GM18907 (cell line): ENCODE data around the gene SCN2A.
A peak's percentile ranks its signal among the peaks of the same experiment; 100 is the strongest.

Experiments used
- ATAC-seq: cut with Tn5 transposase; IDR thresholded peaks from one replicate; pipeline ENCODE4 v1.9.1; 2021; ENCODE audit warnings: mild to moderate bottlenecking, moderate library complexity; ENCODE audit not compliant: unreplicated experiment

The SCN2A gene

GRCh38 chr2:165410276-165410675 lies 171.1 kb downstream of the SCN2A start:
- ATAC-seq = no peak

GRCh38 chr2:165414187-165414586 lies 175.0 kb downstream of the SCN2A start:
- no peak for ATAC-seq

DNA sequence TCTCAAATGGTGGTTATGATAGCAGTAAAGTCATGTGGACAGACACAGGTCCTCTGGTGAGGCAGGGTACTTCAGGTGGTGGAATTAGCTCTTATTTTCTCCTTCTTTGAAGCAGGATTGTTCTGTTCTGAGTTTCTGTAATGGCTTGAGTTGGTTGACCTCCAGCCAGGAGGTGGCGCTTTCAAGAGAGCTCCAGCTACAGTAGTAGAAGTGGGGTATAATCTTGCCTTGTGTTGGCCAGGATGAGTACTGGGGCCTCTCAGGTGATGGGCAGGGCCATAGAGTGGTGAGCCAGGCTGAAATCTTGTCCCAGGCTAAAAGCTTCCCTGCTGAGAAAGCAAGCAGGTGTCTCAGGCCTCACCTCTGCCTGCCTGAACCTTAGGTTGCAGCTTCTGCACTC lies 177.8 kb downstream of the SCN2A start:
- no peak for ATAC-seq

GRCh38 chr2:165420231-165420630 lies 181.0 kb downstream of the SCN2A start:
- ATAC-seq = no peak

GRCh38 chr2:165423081-165423480 lies 183.9 kb downstream of the SCN2A start:
- ATAC-seq = no peak

DNA sequence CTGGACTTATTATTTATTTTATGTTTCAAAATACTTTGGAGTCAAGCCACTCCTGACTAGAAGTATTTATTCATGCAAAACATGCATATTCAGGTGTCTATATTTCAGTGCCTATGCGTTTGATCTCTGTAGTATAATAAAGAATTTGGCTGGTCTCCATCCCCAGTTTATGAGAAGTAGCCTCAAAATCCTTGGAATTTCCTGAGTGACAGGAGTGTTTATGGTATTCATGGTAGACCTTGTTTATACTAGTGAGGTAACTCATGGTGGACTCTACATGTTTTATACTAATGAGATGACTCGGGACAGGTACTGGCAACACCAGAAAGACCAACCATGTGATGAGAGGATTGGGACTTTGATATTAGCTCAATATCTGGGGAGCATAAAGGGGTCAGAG lies 186.3 kb downstream of the SCN2A start:
- ATAC-seq = no peak

- no peak for ATAC-seq
These were observed 188.5 kb downstream of the SCN2A start for GRCh38 chr2:165427686-165428085.

- no peak for ATAC-seq
These were observed 189.7 kb downstream of the SCN2A start for GRCh38 chr2:165428926-165429325.

DNA sequence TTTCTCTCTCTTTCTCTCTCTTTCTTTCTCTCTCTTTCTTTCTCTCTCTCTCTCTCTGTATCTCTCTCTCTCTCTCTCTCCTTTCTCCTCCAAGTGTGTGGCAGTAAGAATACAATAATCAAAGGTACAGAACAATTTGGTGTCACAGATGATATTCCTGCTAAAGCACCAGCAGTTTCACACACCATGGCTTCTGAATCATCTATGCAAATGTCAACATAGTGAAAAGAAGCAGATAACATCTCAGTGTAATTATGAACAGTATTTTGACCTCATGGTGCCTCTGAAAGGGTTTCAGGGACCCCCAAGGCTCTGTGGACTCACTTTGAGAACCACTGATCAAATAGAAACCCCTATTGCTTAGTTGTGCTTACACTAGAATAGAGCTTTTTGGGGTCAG lies 191.8 kb downstream of the SCN2A start:
- ATAC-seq = no peak

GRCh38 chr2:165432234-165432966 lies 193.2 kb downstream of the SCN2A start:
- no peak for ATAC-seq

- ATAC-seq = no peak
These were observed 195.8 kb downstream of the SCN2A start for GRCh38 chr2:165434865-165435496.

DNA sequence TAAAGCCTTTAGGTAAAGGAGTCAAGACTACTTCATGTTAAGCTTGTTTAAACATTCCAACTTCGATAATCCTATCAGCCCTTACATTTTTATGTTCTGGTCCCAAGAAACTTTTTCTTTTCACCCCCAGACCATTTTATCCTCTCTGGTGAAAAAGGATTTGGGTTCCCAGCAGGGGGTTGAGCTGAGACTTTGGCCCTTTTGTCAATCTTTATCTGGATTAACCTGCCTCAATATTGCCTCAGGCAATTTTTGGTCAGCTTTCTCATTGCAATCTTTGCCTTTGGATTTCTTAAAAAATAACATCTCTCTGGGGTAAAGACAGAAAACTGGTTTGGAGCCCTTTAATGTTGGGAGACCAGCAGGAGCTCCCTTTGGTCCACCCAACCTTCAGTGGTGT lies 196.4 kb downstream of the SCN2A start:
- no peak for ATAC-seq

GRCh38 chr2:165436559-165436958 lies 197.3 kb downstream of the SCN2A start:
- ATAC-seq = peak; percentile 90

DNA sequence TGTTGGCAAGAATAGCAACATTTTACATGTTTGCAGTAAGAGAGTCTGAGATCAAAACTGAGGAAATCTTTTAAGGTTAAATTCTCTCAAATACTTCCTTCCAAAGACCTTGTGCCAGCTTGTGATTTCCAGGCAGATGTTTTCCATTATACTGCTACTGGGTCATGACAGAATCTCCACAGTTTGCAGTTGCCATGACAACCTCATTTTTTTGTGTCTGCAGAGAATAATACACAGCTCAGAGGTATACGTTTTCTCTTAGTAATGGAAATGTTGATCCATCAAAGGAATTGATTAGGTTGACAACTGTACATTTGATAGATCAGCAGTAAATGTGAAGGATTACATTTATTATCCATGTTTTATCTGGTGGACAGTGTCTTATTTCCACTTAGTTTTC lies 201.2 kb downstream of the SCN2A start:
- ATAC-seq = no peak
